ENCODE results near the gene ISCU.

ISCU gene

GRCh38 chr12:108526482-108527165, 35.8 kb upstream of the ISCU start:
- ChIA-PET POLR2A (ENCODE audit: low non-redundant PET) (no interaction called here), CTCF (interaction anchor here (0.6 to 1.1 kb wide), 2 partner anchors 92 to 758 kb away, joined by 3 to 4 read pairs; no protein-coding TSS in a partner anchor)
- no peak overlapping the region for H3K27ac ChIP-seq
- no peak for DNase-seq (ENCODE audit: low spot score)
- TF ChIP-seq, protein P1, sequence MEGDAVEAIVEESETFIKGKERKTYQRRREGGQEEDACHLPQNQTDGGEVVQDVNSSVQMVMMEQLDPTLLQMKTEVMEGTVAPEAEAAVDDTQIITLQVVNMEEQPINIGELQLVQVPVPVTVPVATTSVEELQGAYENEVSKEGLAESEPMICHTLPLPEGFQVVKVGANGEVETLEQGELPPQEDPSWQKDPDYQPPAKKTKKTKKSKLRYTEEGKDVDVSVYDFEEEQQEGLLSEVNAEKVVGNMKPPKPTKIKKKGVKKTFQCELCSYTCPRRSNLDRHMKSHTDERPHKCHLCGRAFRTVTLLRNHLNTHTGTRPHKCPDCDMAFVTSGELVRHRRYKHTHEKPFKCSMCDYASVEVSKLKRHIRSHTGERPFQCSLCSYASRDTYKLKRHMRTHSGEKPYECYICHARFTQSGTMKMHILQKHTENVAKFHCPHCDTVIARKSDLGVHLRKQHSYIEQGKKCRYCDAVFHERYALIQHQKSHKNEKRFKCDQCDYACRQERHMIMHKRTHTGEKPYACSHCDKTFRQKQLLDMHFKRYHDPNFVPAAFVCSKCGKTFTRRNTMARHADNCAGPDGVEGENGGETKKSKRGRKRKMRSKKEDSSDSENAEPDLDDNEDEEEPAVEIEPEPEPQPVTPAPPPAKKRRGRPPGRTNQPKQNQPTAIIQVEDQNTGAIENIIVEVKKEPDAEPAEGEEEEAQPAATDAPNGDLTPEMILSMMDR (conservative IDR thresholded peaks at IDR 0.05; ENCODE audit: low read depth): no peak

DNA sequence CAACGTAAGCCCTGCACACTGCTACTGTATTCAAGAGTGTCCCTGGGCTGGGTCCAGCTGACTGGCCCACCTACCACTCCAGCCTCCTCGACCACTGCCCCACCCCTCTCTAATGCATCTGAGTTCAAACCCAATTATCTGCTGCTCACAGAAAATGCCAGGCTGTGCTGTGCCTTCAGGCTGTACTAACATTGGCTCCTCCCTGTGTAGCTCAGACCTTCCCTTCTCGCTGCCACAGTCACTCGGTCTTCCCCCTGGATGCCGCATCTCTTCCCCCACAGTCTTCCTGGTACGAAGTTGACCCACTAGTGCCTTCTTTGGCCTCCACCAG, 35.3 kb upstream of the ISCU start:
- POLR2A ChIA-PET (ENCODE audit: low non-redundant PET): no interaction called here
- DNase-seq (ENCODE audit: low spot score): no peak
- CTCF ChIA-PET: interaction anchor here (1.1 kb wide), 1 partner anchor 91 kb away, joined by 4 read pairs; no protein-coding TSS in a partner anchor
- TF ChIP-seq, protein P1 (conservative IDR thresholded peaks at IDR 0.05; ENCODE audit: low read depth): no peak
- H3K27ac ChIP-seq: no peak overlapping the region

DNA sequence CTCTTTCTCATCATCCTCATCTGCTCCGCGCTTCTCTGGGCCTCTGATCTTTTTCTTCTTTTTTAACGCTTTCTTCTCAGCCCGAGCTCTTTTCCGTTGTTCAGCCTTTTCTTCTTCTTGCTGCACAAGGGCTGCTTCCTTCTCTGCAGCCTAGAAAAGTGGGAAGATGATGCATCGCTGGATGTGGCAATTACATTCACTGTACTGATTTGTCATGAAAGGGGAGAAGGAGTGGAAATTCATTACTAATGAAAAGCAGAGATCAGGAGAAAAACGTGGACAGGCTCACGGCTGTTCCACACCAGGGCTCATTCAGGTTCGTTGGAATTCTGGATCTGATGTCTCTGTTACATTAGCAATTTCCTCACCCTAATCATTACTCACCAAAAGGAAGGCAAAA, 32.2 kb upstream of the ISCU start:
- H3K27ac ChIP-seq: no peak overlapping the region
- ChIA-PET CTCF (interaction anchor here (0.7 kb wide), 1 partner anchor 357 kb away, joined by 3 read pairs; no protein-coding TSS in a partner anchor), POLR2A (ENCODE audit: low non-redundant PET) (no interaction called here)
- TF ChIP-seq, protein P1 (conservative IDR thresholded peaks at IDR 0.05; ENCODE audit: low read depth): no peak
- no peak for DNase-seq (ENCODE audit: low spot score)

DNA sequence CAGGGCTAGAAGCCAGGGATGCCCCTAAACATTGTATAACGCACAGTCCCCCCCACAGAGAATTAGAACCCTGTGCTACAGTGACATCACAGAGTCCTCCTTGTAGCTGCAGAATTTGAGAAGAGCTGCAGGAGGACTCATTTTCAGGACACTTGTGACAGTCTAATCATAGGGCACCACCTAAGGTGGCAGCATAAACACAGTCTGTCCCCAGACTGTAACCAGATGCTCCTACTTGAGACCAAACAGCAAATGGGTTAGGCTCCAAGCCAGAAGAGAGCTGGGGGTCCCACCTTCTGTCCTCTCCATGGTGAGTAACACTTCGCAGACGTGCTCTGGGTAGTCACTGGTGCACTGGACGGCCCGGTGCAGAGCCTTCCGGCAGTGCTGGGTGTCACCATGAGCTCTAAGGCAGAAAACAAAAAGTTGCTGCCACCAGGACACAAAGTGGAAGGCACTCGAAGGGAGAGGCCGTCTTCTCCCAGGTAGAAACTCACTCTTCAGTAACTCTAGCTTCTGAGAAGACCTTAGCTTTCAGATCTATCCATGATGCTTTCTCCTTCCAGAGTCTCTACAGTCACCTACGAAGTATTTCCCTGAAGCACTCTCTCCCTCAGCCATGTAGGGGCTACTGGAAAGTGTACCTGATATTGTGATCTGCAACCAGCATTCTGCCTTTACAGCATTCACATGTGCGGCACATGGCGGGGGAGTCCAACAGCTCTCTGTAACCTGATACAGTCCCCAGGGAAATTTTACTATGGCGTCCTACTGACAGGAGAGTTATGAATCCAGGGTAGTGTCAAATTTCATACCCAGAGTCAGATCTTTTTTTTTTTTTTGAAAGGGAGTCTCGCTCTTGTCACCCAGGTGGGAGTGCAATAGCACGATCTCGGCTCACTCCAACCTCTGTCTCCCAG, 30.2 kb upstream of the ISCU start:
- ChIA-PET POLR2A (ENCODE audit: low non-redundant PET) (no interaction called here), CTCF (interaction anchor here (0.5 kb wide), 1 partner anchor 20 kb away, joined by 3 read pairs; no protein-coding TSS in a partner anchor)
- DNase-seq (ENCODE audit: low spot score): no peak
- no peak overlapping the region for H3K27ac ChIP-seq
- TF ChIP-seq, protein P1 (conservative IDR thresholded peaks at IDR 0.05; ENCODE audit: low read depth): no peak

DNA sequence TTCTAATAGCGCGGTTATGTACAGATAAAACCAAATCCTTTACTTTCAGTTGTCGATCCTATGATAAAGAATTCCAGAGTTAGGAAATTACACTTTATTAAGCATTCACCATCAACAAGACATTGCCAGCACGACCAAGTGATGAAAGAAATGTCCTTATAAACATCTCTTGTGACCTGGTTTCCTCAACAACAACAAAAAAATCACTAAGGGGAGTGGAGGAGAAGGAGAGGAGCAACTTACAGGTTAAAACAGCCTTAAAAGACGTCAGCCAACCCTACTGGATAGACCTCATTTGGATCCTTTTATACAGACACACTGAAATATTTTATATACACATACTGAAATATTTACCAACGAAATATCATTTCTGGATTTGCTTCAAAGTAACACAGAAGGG, 24.2 kb upstream of the ISCU start:
- ChIA-PET CTCF (no interaction called here), POLR2A (ENCODE audit: low non-redundant PET) (no interaction called here)
- no peak overlapping the region for H3K27ac ChIP-seq
- no peak for DNase-seq (ENCODE audit: low spot score)
- TF ChIP-seq, protein P1 (conservative IDR thresholded peaks at IDR 0.05; ENCODE audit: low read depth): no peak

GRCh38 chr12:108538616-108539195, 23.7 kb upstream of the ISCU start:
- H3K27ac ChIP-seq: no peak overlapping the region
- TF ChIP-seq, protein P1 (conservative IDR thresholded peaks at IDR 0.05; ENCODE audit: low read depth): no peak
- CTCF ChIA-PET: no interaction called here
- DNase-seq (ENCODE audit: low spot score): no peak
- POLR2A ChIA-PET (ENCODE audit: low non-redundant PET): no interaction called here

All from RWPE1 (cell line).